ENCODE data around the gene CRY2.

- TF ChIP-seq MAX (IDR thresholded peaks at IDR 0.05) (no peak), CTCF (IDR thresholded peaks at IDR 0.05) (no peak)
Measured at GRCh38 chr11:45920531-45921477, 73.5 kb downstream of the CRY2 start.

All from A549 (cell line).